Fibroblast of villous mesenchyme (primary cell): Measurements from ENCODE around the gene MRGPRF. TPM values are rescaled to one million over a fixed set of nuclear protein-coding genes. Genes with fewer than 3 reads are reported as not detected.
"Not testable (repeated sequence)": the region's sequence is repeated elsewhere in the genome, so short reads cannot be mapped to it uniquely, and the experiment has no call there.

ENCODE experiments used
- DNase-seq: peaks from one replicate; pipeline ENCODE4 v3.0.0-alpha.2; 2010; ENCODE audit warnings: low read depth
- H3K4me3 ChIP-seq: 2 replicates; pipeline ENCODE4 v1.5.1; 2011; ENCODE audit warnings: low read depth, mild to moderate bottlenecking, low read length
- total RNA-seq: library from RNA; depleted of rRNA; stranded (reverse); fragments of >200 nt; gene quantifications from 2 replicates; pipeline ENCODE4 v1.2.3, GENCODE V29; 2012
- TF ChIP-seq, protein P1 (sequence below): IDR thresholded peaks from 2 replicates; pipeline ENCODE4 v1.5.1; 2012; ENCODE audit warnings: low read depth, mild to moderate bottlenecking, low read length; ENCODE audit not compliant: insufficient read depth

The MRGPRF gene
- total RNA-seq, 1 donor, result 61.3 TPM

DNA sequence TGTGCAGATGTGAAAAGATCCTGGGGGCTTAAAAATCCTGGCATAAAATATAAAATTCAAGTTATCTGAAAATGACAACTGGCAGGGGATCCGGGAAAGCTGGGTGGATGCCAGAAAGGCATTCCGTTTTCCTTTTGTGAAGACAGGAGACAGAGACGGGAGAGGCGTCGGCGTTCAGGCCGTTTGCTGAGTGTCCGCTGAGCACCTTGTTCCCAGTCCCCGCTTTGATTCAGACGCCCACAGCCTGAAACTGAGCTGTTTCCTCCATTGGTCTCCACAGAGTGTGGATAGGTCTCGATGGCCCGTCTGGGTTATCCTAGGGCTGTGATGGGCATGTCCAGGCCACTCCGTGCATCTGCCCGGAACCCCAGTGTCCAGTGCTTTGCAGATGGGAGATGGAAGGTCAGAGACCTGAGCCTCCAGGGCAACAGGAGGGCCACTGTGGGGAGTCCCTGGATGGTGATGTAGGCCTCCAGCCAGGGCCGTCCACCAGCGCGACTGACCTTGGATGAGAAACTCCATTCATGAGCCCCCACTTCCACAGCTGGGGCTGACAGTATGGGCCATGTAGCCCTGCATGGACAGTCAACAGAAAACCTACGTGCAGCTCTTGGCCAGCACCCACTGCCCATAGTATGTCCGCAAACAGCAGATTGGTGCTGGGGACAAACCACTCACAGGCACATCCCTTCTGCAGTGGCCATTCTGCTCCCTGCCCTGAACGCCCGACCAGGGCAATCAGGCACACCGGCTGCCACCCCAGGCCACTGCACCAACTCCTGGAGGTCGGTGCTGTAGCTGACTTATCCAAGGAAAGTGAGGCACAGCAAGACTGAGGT is 11.6 kb downstream of the MRGPRF start:
- DNase-seq, result no peak
- TF ChIP-seq, protein P1, sequence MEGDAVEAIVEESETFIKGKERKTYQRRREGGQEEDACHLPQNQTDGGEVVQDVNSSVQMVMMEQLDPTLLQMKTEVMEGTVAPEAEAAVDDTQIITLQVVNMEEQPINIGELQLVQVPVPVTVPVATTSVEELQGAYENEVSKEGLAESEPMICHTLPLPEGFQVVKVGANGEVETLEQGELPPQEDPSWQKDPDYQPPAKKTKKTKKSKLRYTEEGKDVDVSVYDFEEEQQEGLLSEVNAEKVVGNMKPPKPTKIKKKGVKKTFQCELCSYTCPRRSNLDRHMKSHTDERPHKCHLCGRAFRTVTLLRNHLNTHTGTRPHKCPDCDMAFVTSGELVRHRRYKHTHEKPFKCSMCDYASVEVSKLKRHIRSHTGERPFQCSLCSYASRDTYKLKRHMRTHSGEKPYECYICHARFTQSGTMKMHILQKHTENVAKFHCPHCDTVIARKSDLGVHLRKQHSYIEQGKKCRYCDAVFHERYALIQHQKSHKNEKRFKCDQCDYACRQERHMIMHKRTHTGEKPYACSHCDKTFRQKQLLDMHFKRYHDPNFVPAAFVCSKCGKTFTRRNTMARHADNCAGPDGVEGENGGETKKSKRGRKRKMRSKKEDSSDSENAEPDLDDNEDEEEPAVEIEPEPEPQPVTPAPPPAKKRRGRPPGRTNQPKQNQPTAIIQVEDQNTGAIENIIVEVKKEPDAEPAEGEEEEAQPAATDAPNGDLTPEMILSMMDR, result no peak

DNA sequence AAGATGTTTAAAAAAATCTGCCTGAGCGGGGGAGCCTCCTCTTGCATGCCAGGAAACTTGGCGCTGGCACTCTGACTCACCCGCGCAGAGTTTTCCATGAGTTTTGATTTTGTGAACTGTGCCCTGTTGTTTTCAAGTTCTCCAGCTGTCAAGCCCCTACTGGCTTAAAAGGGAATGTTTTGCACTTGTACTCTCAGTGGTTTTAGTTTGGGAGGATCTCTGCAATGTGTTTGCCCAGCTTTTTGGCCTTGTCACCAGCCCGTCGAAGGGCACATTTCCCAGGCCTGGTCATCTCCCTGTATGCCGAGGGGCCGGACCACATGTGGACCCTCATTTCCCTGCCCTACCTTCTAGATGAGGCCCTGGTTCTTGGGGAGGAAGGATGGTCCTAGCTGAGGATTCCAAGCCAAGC is 12.2 kb downstream of the MRGPRF start:
- H3K4me3 ChIP-seq, result no peak overlapping the region
- TF ChIP-seq, protein P1, result peak; percentile 75
- DNase-seq, result peak; percentile 84

More for the DNA sequence above, 11.6 kb downstream of the MRGPRF start:
- no peak overlapping the region for H3K4me3 ChIP-seq

DNA sequence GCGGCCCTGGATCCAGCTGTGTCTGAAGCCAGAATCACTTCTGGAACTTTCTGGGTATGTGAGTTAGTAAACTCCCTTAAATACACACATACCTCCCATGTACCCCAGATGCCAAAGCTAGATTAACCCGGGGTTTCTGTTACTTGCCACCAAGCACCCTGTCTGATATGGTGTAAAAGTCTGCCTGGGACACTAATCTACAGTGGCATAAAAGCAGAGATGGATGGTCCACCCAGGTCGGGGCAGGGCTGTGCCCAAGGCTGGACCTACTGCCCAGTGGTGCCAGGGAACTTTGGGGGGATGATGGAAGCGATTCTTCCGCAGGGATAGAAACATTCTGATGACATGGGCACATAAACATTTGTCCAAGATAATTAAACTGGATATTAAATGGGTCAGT is 12.7 kb downstream of the MRGPRF start:
- TF ChIP-seq, protein P1, result no peak
- no peak overlapping the region for H3K4me3 ChIP-seq
- no peak for DNase-seq

DNA sequence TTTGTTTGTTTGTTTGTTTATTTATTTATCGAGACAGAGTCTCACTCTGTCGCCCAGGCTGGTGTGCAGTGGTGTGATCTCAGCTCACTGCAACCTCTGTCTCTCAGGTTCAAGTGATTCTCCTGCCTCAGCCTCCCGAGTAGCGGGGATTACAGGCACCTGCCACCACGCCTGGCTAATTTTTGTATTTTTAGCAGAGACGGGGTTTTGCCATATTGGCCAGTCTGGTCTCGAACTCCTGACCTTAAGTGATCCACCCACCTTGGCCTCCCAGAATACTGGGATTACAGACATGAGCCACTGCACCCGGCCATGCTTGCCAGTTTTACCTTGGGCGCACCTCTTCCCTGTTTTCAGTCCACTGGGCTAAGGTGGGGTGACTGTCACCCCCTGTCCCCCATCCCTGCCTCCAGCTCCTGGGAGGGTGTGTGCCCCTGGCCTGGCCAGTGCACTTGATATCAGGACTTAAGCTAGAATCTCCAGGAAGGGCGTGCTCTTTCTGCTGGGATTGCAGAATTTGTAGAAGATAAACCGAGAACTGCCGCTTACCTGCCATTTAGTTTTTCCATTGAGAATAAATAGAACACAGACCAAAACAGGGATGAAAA is 13.2 kb downstream of the MRGPRF start:
- DNase-seq, H3K4me3 ChIP-seq: not testable (repeated sequence)

DNA sequence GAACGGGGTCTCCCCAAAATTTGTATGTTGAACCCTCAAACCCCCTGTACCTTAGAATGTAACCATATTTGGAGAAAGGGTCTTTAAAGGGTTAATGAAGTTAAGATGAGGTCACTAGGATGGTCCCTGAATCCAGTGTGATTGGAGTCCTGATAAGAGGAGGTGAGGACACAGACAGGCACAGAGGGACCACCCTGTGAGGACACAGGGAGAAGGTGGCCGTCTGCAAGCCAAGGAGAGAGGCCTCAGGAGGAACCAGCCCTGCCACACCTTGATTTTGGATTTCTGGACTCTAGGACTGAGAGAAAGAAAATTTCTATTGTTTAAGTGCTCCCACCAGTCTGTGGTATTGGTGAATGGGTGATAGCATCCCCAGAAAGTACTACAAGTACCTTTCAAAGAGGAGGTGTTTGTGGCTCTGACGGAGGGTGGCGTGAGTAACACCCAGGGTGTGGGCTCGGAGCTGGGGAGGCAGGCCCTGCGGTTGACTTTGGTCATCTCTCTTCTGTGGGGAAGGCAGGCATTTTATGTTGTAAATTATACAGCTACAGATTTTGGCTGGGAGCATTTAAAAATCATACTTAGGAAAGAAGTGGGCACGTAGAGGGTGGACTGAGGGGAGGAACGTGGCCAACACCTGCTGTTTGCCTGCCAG is 13.8 kb downstream of the MRGPRF start:
- TF ChIP-seq, protein P1, result no peak
- no peak for DNase-seq
- no peak overlapping the region for H3K4me3 ChIP-seq

DNA sequence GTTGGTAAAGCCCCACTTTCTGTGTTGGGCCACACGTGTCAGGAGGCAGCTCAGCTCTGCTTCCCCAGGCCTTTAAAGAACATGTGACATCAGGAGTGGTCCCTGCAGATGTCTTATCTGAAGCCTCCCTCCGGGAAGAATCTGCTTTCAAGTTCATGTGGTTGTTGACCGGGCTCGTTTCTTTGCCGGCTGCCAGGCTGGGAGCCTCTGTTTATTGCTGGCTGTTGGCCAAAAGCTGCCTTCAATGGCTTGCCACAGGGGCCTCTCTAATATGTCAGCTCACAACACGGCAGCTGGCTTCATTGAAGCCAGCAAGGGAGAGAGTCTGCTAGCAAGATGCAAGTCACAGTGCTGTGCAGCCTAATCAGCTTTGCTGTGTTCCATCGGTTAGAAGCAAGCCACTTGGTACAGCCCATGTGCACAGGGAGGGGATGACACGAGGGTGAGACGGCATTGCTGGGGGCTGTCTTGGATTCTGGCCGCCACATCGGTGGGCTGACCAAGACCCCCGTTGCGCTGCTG is 14.6 kb downstream of the MRGPRF start:
- TF ChIP-seq, protein P1, result no peak
- DNase-seq, result peak; percentile 72
- no peak overlapping the region for H3K4me3 ChIP-seq

DNA sequence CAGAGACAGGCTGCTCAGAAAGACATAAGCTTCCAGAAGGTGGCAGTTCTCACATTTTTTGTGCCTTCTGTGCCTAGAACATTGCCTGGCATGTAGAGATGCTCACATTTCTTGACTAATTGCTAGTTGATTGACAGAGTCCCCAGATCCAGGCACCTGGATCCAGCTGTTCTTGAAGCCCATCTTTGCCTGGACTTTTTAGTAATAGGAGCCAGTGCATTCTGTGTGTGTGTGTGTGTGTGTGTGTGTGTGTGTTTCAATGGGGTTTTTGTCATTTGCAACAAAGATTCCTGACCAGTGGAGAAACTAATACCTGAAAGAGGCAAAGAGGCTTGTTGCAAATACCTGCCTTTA is 15.1 kb downstream of the MRGPRF start:
- TF ChIP-seq, protein P1, result no peak

More for the DNA sequence above, 15.1 kb downstream of the MRGPRF start:
- no peak overlapping the region for H3K4me3 ChIP-seq
- no peak for DNase-seq
